Thyroid gland (tissue), 4 donors: Measurements from ENCODE around the gene AKR1B1.

Source experiments
- POLR2A ChIP-seq, 2 donors: fragments of 450-650 bp; IDR thresholded peaks; one replicate each; pipeline ENCODE4 v1.6.1; 2017; ENCODE audit warnings: antibody characterized with exemption in 2 of 2, mild to moderate bottlenecking in 2 of 2, moderate library complexity in 1 of 2
- TF ChIP-seq, protein P1 (sequence below), 6 experiments: fragments of 200-600 bp in 3 of 6; fragments of 450-650 bp in 3 of 6; sonication (generic) in 3 of 6; IDR thresholded peaks; one replicate each; pipeline ENCODE4 v1.5.1; 2016 to 2019; ENCODE audit warnings: antibody characterized with exemption in 6 of 6, mild to moderate bottlenecking in 2 of 6, inconsistent platforms in 1 of 6, moderate library complexity in 1 of 6

DNA sequence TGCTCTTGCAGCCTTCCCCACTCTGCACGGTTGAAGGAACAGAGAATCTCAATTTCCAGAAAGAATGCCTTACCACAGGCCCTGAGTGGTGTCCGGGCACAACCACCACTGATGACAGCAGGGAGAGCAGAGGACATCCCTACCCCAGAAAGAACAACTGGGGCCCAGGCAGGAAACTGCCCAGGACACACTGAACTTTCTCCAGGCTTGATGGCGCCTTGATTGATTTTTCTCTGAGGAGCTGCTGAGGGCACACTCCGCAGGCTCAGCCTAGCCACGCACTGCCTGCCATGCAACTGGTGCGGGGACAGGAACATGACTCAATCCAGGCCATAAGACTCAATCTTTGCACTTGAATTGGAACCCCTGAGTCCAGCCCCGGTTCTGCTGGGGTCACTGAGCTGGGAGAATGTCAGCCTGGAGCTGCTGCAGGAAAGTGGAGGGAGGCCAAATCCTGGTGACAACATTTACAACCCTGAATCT lies 5.9 kb downstream of the AKR1B1 start:
- TF ChIP-seq, protein P1, sequence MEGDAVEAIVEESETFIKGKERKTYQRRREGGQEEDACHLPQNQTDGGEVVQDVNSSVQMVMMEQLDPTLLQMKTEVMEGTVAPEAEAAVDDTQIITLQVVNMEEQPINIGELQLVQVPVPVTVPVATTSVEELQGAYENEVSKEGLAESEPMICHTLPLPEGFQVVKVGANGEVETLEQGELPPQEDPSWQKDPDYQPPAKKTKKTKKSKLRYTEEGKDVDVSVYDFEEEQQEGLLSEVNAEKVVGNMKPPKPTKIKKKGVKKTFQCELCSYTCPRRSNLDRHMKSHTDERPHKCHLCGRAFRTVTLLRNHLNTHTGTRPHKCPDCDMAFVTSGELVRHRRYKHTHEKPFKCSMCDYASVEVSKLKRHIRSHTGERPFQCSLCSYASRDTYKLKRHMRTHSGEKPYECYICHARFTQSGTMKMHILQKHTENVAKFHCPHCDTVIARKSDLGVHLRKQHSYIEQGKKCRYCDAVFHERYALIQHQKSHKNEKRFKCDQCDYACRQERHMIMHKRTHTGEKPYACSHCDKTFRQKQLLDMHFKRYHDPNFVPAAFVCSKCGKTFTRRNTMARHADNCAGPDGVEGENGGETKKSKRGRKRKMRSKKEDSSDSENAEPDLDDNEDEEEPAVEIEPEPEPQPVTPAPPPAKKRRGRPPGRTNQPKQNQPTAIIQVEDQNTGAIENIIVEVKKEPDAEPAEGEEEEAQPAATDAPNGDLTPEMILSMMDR (IDR thresholded peaks at IDR 0.05), result no peak
- TF ChIP-seq POLR2A (IDR thresholded peaks at IDR 0.05), result no peak
